RPMI7951 (cell line): Measurements from ENCODE around the gene PTPRJ. TPM values are rescaled to one million over a fixed set of nuclear protein-coding genes. Genes with fewer than 3 reads are reported as not detected.
"Not testable (repeated sequence)": the region's sequence is repeated elsewhere in the genome, so short reads cannot be mapped to it uniquely, and the experiment has no call there.

ENCODE experiments used
- DNase-seq: peaks from one replicate; pipeline ENCODE4 v3.0.0-alpha.2; 2012; ENCODE audit warnings: low read depth
- total RNA-seq: library from RNA; depleted of rRNA; stranded (reverse); fragments of >200 nt; shearing (Covaris generic); gene quantifications from 2 replicates; pipeline ENCODE4 v1.2.3, GENCODE V29; 2014

PTPRJ gene
- total RNA-seq, 1 experiment from 2014 or later, result 13.6 TPM

- DNase-seq, result no peak
These were observed 37.6 kb downstream of the PTPRJ start for GRCh38 chr11:48017831-48018527.

DNA sequence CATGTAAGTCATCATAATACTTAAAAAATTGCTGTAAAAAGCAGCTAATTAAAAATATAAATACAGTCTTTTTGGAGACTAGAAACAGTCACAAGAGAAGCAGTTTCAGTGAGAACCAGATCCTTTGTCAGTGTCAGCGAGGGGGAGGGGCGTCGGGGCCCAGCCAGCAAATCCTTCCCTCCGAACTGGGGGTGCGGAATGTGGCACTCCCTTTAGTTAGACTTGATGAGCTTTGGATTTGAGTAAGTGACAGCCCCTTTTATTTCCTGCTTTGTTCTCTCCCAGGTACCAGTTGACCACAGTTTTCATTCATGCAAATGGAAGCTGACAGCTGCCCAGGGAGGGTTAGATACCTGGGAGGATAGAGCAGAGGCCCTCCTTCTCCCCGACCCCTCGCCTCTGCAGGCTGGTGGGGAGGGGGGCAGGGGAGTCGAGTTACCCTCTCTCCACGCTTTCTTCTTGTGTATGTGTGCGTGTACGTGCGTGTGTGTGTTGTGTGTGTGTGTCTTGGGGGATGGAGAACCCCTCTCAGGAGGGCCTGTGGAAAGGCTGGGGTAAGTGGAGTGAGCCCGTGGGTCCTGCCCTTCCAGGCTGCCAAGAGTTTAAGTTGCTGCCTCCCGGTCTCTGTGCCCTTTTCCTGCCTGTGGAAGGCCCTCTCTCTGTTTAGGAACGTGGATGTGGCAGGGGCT, 38.3 kb downstream of the PTPRJ start:
- DNase-seq, result no peak

DNA sequence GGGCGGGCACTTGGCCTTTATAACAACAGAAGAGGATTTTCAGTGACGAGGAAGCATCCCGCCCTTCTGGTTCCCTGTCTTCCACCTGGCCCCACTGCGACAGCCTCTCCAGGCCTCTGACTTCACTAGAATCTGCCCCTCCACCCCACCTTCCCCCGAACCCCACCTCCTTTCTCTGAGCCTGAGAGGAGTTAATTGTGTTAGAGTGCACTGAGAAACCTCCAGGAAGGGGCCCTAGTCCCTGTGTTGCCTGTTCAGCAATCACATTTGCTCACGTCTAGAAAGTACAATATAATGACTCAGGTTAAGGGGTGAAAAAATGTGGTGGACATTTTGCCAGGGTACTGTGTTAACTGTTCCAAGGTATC, 38.8 kb downstream of the PTPRJ start:
- DNase-seq, result no peak

GRCh38 chr11:48019595-48019994, 39.2 kb downstream of the PTPRJ start:
- no peak for DNase-seq

DNA sequence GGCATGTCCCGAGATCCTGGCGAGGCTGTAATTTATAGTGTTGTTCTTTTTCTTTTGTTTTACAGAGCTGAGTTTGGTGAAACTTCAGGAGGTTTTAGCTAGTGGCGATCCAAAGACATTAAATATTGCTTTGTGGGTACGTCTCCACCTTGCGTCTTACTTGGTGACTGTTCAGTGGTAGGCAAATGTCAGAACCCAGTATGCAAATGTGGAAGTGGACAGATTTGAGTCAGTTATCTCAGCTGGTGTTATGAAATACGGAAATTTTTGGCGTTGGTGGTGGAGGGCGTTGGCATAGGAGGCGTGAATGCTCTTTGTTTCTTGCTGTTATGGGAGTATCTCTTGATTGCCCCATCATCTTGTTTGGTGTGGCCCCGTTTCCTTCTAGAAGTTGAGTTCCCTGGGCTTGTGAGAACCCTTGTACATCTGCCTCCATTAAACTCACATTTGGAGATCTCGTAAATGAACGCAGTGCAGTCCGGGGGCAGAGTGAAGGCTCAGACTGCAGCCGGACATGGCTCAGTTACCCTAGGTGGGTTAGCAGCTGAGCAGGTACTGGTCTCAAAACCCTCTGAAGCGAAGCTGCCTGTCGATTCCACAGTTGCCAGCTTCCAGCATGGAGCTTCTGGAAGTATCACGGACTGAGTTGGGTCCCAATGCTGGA, 39.9 kb downstream of the PTPRJ start:
- DNase-seq, result no peak

DNA sequence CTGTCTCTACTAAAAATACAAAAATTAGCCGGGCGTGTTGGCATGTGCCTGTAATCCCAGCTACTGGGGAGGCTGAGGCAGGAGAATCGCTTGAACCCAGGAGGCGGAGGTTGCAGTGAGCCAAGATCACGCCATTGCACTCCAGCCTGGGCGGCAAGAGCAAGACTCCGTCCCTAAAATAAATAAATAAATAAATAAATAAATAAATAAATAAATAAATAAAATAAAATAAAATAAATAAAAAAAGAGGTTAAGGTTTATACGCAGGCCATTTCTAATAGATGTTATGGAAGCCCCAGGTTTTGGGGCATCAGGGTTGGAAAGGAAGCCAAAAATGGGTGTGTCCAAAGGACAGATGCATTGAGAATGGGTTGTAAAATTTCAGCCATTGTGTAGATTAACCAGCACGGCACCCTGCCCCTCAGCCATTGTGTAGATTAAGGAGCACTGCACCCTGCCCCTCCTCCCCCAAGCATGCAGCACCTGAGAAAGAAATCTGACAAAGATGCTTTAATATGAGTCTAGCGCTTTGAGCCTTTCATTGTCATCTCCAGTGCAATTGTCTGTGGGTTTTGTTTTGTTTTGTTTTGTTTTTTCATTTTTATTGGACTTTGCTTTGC, 41.0 kb downstream of the PTPRJ start:
- not testable (repeated sequence) for DNase-seq

- no peak for DNase-seq
These were observed 42.1 kb downstream of the PTPRJ start for GRCh38 chr11:48022445-48022844.

GRCh38 chr11:48023608-48024007, 43.2 kb downstream of the PTPRJ start:
- DNase-seq, result not testable (repeated sequence)

DNA sequence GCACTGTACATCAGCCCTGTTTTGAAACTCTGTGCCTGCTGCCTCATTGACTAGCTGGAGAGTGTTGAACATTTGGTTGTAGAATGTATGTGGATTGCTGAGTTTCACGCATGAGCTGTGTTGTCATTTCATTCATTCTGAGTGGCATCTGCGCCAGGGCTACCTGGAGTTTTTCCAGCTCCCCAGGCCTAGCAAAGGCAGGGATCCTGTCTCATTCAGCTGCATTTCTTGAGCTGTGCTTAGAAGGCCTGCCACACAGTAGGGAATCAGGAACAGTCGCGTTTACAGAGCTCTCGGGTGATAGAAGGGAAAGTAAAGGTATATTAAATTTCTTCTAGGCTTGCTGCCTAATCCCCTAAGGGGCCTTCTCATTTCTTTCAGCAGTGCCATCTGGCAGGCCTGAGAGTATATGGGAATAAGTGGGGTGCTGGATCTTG, 44.3 kb downstream of the PTPRJ start:
- DNase-seq, result peak; percentile 37

DNA sequence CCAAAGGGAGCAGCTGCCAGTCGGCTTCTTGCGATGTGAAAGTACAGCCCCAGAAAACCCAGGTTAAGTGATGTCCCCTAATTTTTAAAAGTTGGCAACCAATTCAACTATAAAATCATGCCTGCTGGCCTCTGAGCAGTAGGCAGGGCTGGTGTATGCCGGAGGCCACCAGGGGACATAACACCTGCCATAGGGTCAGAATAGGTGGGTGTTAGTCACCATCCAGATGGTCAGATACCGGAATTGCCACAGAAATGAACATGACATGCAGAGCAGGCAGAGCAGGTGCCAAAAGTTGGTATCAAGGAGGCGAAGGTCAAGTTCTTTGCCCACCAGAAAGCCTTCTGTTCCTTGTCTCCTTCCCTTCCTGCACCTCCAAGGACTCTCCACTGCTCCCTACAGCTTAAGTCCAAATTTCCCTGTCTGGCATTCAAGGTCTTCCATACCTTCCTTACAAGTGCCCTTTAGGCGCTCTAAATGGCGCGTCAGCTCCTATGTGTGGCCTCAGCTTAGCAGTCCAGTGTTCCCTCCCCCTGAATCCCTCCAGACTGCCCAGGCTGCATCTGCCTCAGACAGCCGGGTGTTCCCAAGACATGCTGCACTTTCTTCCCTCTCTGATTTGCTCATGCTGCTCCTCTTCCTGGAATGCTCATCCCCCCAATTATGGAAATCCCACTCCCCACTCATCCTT, 45.1 kb downstream of the PTPRJ start:
- DNase-seq, result no peak

GRCh38 chr11:48025984-48026340, 45.6 kb downstream of the PTPRJ start:
- no peak for DNase-seq

DNA sequence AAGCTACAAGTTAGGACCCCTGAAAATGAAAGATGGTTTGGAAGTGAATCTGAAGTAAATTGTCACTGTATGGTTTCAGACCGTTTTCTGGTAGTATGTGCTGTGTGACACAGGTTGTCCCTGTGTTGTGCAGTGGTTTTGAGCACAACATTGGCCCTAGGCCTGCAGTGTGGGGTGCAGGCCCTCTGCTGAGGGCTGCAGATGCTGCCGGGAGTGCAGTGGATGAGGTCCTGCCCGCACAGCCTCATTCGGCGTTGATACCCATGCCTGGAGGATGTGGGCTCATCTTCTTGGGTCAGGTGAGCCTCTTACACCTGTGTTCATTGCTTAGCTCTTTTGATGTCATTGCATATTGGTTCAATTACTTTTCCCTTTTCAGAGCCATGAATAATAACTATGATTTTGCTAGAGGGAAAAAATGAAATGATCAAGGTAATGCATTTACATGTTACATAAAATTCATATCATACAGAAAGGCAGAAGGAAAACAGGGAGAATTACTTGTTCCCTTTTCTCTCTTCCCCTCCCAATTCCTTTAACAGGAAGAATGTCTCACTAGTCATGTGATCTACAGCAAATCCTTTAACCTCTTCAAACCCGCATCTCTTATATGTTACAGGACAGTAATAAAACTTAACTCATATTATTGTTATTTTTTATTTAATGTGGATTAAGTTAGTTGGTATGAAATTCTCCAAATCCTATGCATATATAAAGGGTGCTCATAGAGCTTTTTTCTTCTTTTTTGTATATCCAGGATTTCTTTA, 48.7 kb downstream of the PTPRJ start:
- DNase-seq, result no peak

GRCh38 chr11:48029681-48030290, 49.4 kb downstream of the PTPRJ start:
- no peak for DNase-seq

DNA sequence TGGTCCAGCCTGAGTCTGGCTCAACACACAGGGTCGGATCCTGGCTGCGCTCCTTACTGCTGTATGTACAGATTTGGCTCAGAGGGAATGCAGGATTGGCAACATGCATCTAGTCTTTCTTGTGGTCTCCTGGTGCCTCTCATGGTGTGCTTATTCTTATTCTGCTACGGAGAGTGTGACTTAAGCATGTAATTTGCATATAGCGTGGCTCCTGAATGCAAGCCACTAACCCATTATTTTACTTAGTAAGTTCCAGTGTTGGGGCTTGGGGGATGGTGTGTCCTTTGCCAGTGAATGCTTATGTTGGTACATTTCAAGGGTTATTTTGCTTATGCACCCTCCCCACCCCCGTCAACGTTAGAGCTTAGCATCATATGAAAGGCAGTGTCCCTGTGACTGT, 51.2 kb downstream of the PTPRJ start:
- DNase-seq, result no peak

DNA sequence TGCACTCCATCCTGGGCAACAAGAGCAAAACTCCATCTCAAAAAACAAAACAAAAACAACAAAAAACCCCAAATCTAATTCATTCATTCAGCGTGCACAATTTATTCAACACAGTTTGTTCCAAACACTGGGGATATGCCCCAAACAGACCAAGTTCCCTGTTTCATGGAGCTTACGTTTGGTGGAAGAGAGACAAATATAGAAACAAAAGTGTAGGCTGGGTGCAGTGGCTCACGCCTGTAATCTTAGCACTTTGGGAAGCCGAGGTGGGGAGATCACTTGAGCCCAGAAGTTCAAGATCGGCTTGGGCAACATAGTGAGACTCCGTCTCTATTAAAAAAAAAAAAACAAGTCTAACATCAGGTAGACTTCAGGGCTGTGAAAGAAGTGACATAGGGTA, 52.4 kb downstream of the PTPRJ start:
- DNase-seq, result no peak

DNA sequence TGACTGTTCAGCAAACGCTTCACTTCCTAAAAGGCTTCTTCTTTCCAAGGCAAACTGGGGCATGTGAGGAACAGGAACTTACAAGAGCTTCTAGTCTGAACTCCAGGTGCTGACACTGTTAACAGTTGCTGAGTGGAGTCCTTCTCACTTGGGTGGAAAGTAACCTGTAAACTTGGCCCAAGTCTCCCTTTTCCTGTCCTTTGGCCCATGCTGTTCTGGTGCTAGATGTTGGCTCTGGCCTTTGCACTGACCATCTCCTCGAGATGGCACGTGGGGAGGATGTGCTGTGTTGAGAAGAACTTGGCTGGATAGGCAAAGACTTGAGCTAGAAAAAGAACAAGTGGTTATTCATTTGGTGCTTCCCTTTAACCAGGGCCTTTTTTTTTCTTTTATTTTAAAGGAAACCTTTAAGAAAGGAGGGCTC, 53.6 kb downstream of the PTPRJ start:
- no peak for DNase-seq

GRCh38 chr11:48034926-48035871, 54.8 kb downstream of the PTPRJ start:
- DNase-seq, result peak; percentile 58

DNA sequence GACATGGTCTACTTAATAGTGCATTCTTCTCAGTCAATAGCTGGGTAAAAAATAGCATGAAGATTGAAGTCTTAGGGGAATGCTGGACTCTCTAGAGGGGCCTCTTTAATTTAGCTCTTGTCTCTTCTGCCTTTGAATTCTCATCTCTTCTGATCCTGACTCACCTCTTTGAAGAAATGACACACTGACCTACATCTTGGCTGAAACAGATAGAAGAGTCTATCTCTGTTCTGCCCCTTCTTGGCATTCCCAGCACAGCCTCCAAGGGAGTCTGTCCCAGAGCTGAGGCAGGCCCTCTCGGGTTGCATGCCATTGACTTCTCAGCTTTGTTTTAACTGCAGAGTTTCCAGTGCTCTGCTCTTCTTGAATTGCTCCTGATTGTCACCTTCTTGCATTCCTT, 55.7 kb downstream of the PTPRJ start:
- DNase-seq, result peak; percentile 54

DNA sequence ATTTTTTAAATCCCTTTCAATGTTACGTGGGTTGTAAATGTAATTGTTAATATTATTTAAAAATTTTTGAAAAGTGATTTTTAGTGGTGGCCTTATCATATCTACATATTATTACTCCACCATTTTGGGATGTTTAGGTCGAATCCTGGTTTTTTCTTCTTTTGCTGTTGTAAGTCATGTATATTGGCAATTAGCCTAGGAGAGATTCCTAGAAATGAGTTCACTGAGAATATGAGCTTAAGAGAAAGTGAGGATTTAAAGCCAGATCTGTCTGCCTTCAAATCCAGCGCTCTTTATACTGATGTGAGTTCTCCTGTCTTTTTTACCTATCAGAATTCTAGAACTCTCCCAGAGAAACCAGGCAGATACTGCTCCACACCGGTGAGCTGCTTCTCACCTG, 56.1 kb downstream of the PTPRJ start:
- DNase-seq, result no peak
